ENCODE data around the gene SLC45A2.
A peak's percentile ranks its signal among the peaks of the same experiment; 100 is the strongest.
"Not testable (repeated sequence)": the region's sequence is repeated elsewhere in the genome, so short reads cannot be mapped to it uniquely, and the experiment has no call there.

Gene SLC45A2, protein sequence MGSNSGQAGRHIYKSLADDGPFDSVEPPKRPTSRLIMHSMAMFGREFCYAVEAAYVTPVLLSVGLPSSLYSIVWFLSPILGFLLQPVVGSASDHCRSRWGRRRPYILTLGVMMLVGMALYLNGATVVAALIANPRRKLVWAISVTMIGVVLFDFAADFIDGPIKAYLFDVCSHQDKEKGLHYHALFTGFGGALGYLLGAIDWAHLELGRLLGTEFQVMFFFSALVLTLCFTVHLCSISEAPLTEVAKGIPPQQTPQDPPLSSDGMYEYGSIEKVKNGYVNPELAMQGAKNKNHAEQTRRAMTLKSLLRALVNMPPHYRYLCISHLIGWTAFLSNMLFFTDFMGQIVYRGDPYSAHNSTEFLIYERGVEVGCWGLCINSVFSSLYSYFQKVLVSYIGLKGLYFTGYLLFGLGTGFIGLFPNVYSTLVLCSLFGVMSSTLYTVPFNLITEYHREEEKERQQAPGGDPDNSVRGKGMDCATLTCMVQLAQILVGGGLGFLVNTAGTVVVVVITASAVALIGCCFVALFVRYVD

GRCh38 chr5:33984671-33985124 is at the start of gene SLC45A2:
Gene SLC45A2 (minus strand): TSS chr5:33984693. CDS start chr5:33984583, 110 bp downstream.
- DNase-seq, result no peak

DNA sequence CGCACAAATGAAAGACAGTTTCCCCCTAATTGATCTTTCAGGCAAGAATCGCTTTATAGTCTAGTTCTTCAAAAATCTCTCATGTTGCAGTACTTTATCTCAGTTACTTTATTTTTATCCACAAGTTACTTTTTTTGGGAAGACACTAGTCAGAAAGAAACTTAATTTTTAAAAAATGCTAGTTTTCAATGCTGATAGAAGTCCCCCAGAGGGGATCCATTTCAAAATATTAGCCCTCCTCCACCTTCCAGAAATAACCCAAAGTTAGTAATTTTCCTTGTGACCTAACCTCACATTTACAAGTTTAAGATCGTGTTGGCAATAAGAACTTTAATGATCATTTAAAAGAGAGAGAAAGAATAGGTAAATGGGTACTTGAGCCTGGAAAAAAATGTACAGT is 47.5 kb upstream of the SLC45A2 start:
- DNase-seq, result no peak

DNA sequence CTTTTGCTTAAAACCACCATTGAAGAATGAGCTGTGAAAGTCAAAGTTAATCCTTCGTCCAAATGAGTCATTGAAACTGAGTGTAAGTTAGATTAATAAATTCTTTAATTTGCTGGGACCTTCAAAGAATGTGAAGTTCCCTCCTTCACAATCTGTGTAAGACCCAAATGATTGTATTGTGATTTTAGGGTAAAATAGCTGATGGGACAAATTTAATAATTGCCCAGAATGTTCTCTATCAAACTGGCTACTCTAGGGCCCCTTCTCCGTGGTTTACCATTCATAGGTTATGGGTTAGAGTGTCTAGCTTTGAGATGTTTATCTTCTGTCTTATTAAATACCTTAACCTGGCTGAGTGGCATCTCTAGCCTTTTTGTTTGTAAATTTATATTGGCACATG is 46.6 kb upstream of the SLC45A2 start:
- DNase-seq, result no peak

GRCh38 chr5:34030585-34030984 is 46.1 kb upstream of the SLC45A2 start:
- not testable (repeated sequence) for DNase-seq

- DNase-seq, result no peak
These were observed 45.6 kb upstream of the SLC45A2 start for GRCh38 chr5:34030048-34030447.

GRCh38 chr5:34028349-34028748 is 43.9 kb upstream of the SLC45A2 start:
- DNase-seq, result no peak

DNA sequence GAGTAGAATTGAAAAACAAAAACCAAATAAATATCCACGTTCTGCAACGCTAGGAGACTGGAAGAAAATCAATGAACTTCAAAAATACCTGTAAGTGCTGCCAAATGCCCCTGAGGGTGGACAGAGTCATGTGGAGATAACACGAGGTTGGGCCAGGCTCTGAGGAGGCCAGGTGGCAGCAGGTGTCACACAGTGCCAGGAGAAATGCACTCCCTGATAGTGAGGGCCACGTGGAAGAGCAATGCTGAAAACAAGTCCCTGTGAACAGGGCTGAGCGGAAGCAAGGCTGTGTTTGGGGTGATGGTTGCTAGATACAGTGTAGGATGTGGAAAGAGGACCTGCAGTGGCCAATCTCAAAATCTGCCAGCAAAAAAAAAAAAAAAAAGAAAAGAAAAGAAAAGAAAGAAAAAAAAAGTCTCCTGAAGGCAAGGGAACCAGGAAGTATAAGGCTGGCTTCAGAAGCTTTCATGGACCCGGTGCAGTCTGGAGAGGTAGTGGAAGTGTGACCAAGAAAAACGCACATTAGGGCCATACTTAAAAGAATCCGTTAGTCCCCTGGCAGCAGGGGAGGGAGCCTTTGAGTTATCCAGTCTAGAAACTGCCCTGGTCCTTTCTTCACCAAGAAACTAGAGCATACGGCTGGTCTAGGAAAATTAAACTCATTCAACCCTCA is 41.7 kb upstream of the SLC45A2 start:
- no peak for DNase-seq

DNA sequence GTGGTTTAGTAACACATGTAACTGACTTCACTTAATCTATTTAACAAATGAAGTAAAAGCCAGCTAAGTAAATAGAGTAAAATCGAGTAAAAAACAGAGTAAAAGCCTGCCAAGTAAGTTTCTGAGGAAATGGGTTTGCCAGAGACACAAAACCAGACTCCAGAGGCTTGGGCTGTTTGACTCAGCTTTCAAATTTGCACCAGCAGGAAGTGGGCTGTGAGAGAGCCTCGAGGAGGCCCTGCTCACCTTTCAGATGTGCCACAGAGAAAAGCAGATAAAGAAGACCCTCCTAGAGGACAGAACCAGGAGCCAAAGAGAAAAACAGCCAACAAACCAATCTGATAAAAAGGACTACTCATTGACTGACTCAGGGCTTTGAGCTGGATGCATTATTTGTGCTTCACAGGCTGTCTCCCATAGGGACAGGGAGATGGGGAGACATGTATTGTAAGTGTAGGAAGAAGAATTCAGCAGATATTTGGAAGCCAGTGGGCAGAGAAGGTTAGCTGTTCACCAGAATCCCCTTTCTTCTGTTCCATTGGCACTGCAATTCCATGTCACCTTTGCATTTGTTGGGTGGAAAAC is 37.7 kb upstream of the SLC45A2 start:
- peak; percentile 36 for DNase-seq

DNA sequence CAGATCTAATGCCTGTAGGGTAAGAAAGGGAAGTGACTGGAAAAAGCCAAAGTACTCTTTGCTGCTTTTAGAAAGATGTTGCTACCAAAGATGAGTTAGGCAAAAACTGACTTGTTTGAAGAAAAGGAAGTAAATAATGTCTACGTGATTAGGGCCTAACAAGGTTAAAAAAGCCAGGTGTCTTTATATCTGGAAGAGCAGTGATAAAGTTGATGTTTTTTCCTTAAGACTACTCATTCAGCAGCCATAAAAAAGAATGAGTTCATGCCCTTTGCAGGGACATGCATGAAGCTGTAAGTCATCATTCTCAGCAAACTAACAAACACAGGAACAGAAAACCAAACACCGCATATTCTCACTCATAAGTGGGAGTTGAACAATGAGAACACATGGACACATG is 36.8 kb upstream of the SLC45A2 start:
- DNase-seq, result no peak

DNA sequence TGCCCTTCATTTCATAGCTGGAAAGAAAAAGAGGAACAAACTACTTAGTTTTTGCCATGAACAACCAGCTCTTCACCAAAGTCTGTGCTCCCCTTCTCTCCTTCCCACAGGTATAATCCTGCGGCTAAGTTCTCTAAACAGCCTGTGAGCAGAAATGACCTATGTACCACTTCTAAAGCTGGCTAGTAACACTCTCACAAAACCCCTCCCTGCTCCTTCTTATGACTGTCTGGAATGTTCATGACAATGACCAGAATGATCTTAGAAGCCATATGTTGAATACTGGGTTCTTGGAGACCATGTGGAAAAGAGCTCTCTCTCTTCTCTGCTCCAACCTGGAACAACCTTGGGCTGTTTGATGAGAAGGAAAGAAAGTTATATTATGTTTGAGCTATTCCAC is 36.2 kb upstream of the SLC45A2 start:
- DNase-seq, result no peak

DNA sequence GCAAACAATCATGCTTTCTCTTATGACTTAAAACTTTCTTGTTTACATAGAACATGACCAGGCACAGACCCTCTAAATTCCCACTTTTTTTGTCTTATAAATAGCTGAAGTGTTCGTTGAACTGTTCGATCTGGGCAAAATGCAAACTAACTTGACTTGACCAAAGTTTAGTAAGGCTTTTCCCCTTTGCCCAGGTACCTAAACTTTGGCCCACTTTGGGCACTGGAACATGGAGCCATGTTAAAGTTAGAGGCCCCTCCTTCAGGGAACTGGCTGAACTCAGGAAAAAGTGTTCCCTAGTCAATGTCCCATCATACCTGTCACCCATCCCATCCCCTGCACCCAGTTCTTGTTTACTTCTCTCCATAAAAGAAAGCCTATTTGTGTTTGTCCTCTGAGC is 32.8 kb upstream of the SLC45A2 start:
- DNase-seq, result no peak

GRCh38 chr5:34016750-34017149 is 32.3 kb upstream of the SLC45A2 start:
- no peak for DNase-seq

DNA sequence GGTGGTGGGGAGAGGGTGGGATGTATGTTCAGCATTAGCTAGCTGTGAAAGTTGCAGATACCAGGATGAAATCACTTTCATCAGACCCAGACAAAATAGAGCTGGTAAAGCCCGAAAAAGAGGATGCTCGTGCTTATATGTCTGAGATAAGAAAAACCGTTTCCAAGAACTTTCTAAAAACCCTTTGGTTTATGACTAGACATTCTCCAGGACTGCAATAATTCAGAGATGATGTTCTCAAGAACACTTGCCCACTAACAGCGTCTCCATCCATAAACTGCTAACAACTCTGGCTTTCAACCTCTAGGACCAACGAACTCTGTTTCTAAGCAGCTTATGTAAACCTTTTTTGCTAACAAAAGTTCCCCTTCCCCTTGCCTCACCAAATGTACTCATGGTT is 31.7 kb upstream of the SLC45A2 start:
- no peak for DNase-seq

DNA sequence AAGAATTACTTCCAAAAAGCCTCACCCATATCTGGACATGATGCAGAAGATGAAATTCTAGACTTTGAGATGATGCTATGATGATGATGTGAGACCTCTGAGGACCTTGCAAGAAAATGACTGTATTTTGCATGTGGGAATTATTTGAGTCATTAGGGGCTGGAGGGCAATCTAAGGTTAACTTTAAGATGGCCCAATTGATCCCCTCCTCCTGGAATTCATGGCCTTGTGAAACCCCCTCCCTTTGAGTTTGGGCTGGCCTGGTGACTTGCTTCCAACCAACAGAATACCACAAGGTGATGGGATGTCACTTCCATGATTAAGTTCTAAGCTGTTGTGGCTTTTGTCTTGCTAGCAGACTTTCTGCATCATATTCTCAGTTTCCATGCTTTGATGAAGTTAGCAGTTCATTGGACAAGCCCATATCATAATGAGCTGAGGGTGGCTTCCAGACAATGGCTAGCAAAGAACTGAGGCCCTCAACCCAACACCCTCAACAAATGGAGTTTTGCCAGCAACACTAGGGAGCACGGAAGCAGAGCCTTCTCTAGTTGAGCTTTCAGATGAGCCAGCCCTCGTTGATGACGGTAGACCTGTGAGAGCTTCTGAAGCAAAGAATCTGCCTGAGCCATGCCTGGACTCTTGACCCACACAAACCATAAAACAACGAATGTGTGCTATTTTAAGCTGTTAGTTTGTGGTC is 30.8 kb upstream of the SLC45A2 start:
- peak; percentile 5 for DNase-seq

GRCh38 chr5:34014626-34015025 is 30.1 kb upstream of the SLC45A2 start:
- DNase-seq, result no peak

- no peak for DNase-seq
These were observed 29.1 kb upstream of the SLC45A2 start for GRCh38 chr5:34013547-34013946.

- DNase-seq, result no peak
These were observed 28.3 kb upstream of the SLC45A2 start for GRCh38 chr5:34012791-34013190.

DNA sequence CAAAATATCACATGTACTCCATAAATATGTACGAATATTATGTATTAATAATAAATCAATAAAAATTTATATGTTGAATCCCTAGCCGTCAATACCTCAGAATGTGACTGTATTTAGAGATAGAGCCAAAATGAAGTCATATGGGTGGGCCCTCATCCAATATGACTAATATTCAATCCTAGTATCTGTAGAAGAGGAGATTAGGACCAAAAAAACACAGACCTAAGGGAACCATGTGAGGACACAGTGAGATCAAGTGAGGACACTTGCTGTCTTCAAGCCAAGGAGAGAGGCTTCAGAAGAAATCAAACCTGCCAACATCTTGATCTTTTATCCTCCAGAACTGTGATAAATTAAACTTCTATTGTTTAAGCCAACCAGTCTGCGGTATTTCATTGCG is 27.0 kb upstream of the SLC45A2 start:
- no peak for DNase-seq

GRCh38 chr5:34010146-34010545 is 25.7 kb upstream of the SLC45A2 start:
- DNase-seq, result not testable (repeated sequence)

DNA sequence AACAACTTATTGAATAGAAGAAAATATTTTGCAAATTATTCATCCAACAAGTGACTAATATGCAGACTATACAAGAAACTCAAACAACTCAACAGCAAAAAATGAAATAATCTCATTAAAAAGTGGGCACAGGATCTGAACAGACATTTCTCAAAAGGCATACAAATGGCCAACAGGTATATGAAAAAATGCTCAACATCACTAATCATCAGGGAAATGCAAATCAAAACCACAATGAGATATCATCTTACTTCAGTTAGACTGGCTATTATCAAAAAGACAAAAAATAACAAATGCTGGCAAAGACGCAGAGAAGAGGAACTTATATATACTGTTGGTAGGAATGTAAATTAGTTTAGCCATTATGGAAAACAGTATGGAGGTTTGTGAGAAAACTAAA is 25.1 kb upstream of the SLC45A2 start:
- no peak for DNase-seq

GRCh38 chr5:34008802-34009201 is 24.3 kb upstream of the SLC45A2 start:
- DNase-seq, result no peak

- DNase-seq, result peak; percentile 85
These were observed 23.4 kb upstream of the SLC45A2 start, which contains the start of gene AMACR for GRCh38 chr5:34007621-34008600. Gene AMACR (minus strand): TSS chr5:34008050. CDS start chr5:34008019, 31 bp downstream.

Measured in stimulated activated CD4-positive, alpha-beta T cell treated with anti-CD3 and anti-CD28 coated beads, Interleukin-4, amount 100 ng/mL, for 24 hours (primary cell).